ENCODE measurements around the gene DHX29. TPM values are rescaled to one million over a fixed set of nuclear protein-coding genes. Genes with fewer than 3 reads are reported as not detected.

DHX29 gene
- total RNA-seq, 1 donor from 2014 or later: 21.1 TPM

GRCh38 chr5:55222985-55223811, 84.3 kb downstream of the DHX29 start:
- TF ChIP-seq CTCF (IDR thresholded peaks at IDR 0.05; ENCODE audit: unreplicated experiment): no peak
- DNase-seq (ENCODE audit: low spot score): peak; percentile 31
- peaks cover 28% of the 10 kb centered on the region for H3K27me3 Mint-ChIP-seq (ENCODE audit: unreplicated experiment)
- no peaks in the 10 kb centered on the region for H3K9me3 Mint-ChIP-seq (ENCODE audit: unreplicated experiment)
- H3K27ac Mint-ChIP-seq (ENCODE audit: unreplicated experiment): no peak overlapping the region
- no peaks in the 10 kb centered on the region for H3K36me3 Mint-ChIP-seq (ENCODE audit: low read depth, unreplicated experiment)
- H3K4me3 Mint-ChIP-seq (ENCODE audit: unreplicated experiment): no peak overlapping the region
- H3K4me1 Mint-ChIP-seq (ENCODE audit: unreplicated experiment): peaks cover 21% of the 10 kb centered on the region

DNA sequence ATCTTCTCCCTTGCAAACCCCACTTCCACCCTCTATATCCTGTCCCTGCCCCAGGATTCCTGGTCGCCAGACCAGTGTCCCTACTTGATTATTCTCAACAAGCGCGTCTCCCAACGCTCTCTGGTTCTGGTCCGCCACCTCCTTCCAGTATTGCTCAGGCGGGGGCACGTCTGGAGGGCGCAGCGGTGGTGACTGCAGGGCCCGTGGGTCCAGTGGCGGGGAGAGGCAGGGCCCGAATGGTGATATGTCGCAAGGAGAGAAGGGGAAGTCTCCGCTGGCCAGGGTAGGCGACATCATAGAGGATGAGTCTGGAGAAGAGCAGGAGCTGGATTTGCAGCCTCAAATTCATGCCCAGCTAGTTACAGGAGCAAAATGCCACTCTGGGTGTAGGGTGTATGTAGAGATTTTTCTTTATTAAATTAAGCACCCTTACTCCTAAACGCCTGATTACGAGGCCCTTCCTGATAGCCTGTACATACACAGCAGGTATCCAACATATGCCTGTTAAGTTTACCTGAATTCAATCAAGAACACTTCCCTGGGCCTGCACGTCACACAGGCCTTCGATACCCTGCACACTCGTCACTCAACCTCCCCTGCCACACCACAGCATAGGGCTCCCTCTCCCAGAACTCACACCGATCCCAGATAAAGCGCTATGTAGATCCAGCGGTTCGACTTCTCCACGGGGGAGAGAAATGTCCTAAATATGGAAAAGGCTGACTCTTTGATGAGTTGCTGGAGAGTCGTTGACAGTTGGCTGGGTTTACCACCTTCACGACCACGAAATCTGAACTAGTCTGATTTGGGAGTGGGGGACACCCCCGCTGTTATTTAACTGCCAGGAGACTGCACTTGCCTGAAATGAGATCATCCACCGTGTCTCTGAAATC, 85.2 kb downstream of the DHX29 start:
- no peak for TF ChIP-seq CTCF (IDR thresholded peaks at IDR 0.05; ENCODE audit: unreplicated experiment)
- no peaks in the 10 kb centered on the region for H3K9me3 Mint-ChIP-seq (ENCODE audit: unreplicated experiment)
- peak overlapping the region; percentile 44 for H3K4me3 Mint-ChIP-seq (ENCODE audit: unreplicated experiment)
- H3K27me3 Mint-ChIP-seq (ENCODE audit: unreplicated experiment): peaks cover 20% of the 10 kb centered on the region
- H3K36me3 Mint-ChIP-seq (ENCODE audit: low read depth, unreplicated experiment): no peaks in the 10 kb centered on the region
- peaks cover 16% of the 10 kb centered on the region for H3K4me1 Mint-ChIP-seq (ENCODE audit: unreplicated experiment)
- no peak overlapping the region for H3K27ac Mint-ChIP-seq (ENCODE audit: unreplicated experiment)
- DNase-seq (ENCODE audit: low spot score): no peak

GRCh38 chr5:55220433-55221185, 86.9 kb downstream of the DHX29 start:
- no peaks in the 10 kb centered on the region for H3K36me3 Mint-ChIP-seq (ENCODE audit: low read depth, unreplicated experiment)
- H3K27ac Mint-ChIP-seq (ENCODE audit: unreplicated experiment): no peak overlapping the region
- DNase-seq (ENCODE audit: low spot score): peak; percentile 35
- peaks cover 13% of the 10 kb centered on the region for H3K27me3 Mint-ChIP-seq (ENCODE audit: unreplicated experiment)
- peaks cover 16% of the 10 kb centered on the region for H3K4me1 Mint-ChIP-seq (ENCODE audit: unreplicated experiment)
- H3K9me3 Mint-ChIP-seq (ENCODE audit: unreplicated experiment): no peaks in the 10 kb centered on the region
- peak overlapping the region; percentile 59 for H3K4me3 Mint-ChIP-seq (ENCODE audit: unreplicated experiment)
- TF ChIP-seq CTCF (IDR thresholded peaks at IDR 0.05; ENCODE audit: unreplicated experiment): no peak

DNA sequence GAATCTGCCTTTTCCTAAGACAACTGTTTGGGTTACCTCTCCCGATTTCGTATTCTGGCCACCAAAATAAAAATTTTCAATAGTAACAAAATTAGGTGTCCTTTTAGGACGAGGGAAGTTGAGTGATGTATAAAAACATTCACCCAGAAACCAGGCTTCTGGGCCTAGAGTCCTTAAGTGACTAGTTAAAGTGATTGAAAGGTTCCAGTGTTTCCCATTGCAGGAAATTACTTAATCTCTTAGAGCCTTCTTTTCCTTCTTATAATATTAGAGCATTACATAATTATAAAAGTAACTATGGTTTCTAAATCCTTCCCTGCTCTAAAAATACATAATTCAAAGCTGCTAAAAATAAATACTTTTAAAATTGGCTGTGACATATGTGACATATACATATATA, 87.7 kb downstream of the DHX29 start:
- no peak for DNase-seq (ENCODE audit: low spot score)
- TF ChIP-seq CTCF (IDR thresholded peaks at IDR 0.05; ENCODE audit: unreplicated experiment): no peak
- Mint-ChIP-seq H3K27me3 (ENCODE audit: unreplicated experiment) (peaks cover 12% of the 10 kb centered on the region), H3K9me3 (ENCODE audit: unreplicated experiment) (no peaks in the 10 kb centered on the region), H3K4me1 (ENCODE audit: unreplicated experiment) (peaks cover 16% of the 10 kb centered on the region), H3K27ac (ENCODE audit: unreplicated experiment) (no peak overlapping the region), H3K4me3 (ENCODE audit: unreplicated experiment) (no peak overlapping the region), H3K36me3 (ENCODE audit: low read depth, unreplicated experiment) (no peaks in the 10 kb centered on the region)

Data from endothelial cell (in vitro differentiated cells).